GM10266 (cell line): ENCODE results near the gene SPRY4.

ENCODE experiments used
- DNase-seq: peaks from one replicate; pipeline ENCODE4 v3.0.0; 2012; ENCODE audit errors: extremely low spot score
- CTCF ChIP-seq: IDR thresholded peaks from 2 replicates; pipeline ENCODE4 v1.5.1; 2012; ENCODE audit warnings: mild to moderate bottlenecking, low read depth; ENCODE audit not compliant: control insufficient read depth, insufficient read depth; ENCODE audit errors: missing control alignments

Gene SPRY4

GRCh38 chr5:142308358-142308757, 16.5 kb downstream of the SPRY4 start:
- TF ChIP-seq CTCF: no peak

GRCh38 chr5:142307146-142307890, 17.5 kb downstream of the SPRY4 start:
- TF ChIP-seq CTCF: no peak
- no peak for DNase-seq

More at GRCh38 chr5:142308358-142308757, 16.5 kb downstream of the SPRY4 start:
- no peak for DNase-seq

- DNase-seq: no peak
These were observed 18.7 kb downstream of the SPRY4 start for GRCh38 chr5:142306077-142306502.

GRCh38 chr5:142305211-142305610, 19.6 kb downstream of the SPRY4 start:
- TF ChIP-seq CTCF: no peak
- DNase-seq: no peak

More at GRCh38 chr5:142306077-142306502, 18.7 kb downstream of the SPRY4 start:
- TF ChIP-seq CTCF: no peak

GRCh38 chr5:142304013-142304701, 20.7 kb downstream of the SPRY4 start:
- TF ChIP-seq CTCF: no peak

GRCh38 chr5:142303565-142303964, 21.3 kb downstream of the SPRY4 start:
- DNase-seq: no peak

More at GRCh38 chr5:142304013-142304701, 20.7 kb downstream of the SPRY4 start:
- no peak for DNase-seq

More at GRCh38 chr5:142303565-142303964, 21.3 kb downstream of the SPRY4 start:
- no peak for TF ChIP-seq CTCF
